Measurements from ENCODE around the gene PCDHGC3. TPM values are rescaled to one million over a fixed set of nuclear protein-coding genes. Genes with fewer than 3 reads are reported as not detected.

PCDHGC3 gene
- total and polyA plus RNA-seq, 9 of the 15 experiments (the other 6 are each of a cell fraction or from before 2014, with no cell fraction given), result 0.07 TPM; not detected in 8

DNA sequence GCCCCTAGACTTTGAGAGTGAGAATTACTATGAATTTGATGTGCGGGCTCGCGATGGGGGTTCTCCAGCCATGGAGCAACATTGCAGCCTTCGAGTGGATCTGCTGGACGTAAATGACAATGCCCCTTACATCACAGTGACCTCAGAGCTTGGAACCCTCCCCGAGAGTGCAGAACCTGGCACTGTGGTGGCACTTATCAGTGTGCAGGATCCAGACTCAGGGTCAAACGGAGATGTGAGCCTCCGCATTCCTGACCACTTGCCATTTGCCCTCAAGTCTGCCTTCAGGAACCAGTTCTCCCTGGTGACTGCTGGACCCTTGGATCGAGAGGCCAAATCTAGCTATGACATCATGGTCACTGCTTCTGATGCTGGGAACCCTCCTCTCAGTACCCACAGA, 10.3 kb downstream of the PCDHGC3 start:
- intact Hi-C loops (cut with micrococcal nuclease) (no loop called here), in situ Hi-C loops (cut with MboI) (no loop called here)
- Histone ChIP-seq H3K4me2 (ENCODE audit: insufficient read depth, low read length) (no peak overlapping the region), H3K4me1 (replicated peaks in 1 of 2; ENCODE audit: control insufficient read depth in 2 of 2, insufficient read depth in 2 of 2, low read length in 2 of 2) (peaks cover 0 to 6% of the 10 kb centered on the region in 2 experiments; a peak in 2 of 5 replicates), H3K27me3 (ENCODE audit: control insufficient read depth in 2 of 2, insufficient read depth in 2 of 2, low read length in 2 of 2) (peaks cover 61 to 67% of the 10 kb centered on the region in 2 experiments), H4K20me1 (replicated peaks; ENCODE audit: control insufficient read depth, insufficient read depth, low read length) (0 out of 2 replicates have a peak, but pooled peaks cover 5% of the 10 kb centered on the region), H3K79me2 (ENCODE audit: control insufficient read depth, insufficient read depth, low read length) (no peaks in the 10 kb centered on the region), H3K9ac (ENCODE audit: insufficient read depth in 1 of 2, low read depth in 2 of 2, low read length in 2 of 2) (no peak overlapping the region), H3K36me3 (ENCODE audit: control insufficient read depth, insufficient read depth, low read length) (no peaks in the 10 kb centered on the region), H3K9me1 (ENCODE audit: control insufficient read depth, insufficient read depth, low read length) (no peaks in the 10 kb centered on the region), H2AFZ (ENCODE audit: low read depth, low read length) (no peak overlapping the region), H3K4me3 (no peak overlapping the region), H3K27ac (ENCODE audit: extremely low read depth, low read depth, low read length) (no peak overlapping the region), H3K9me3 (replicated peaks; ENCODE audit: control insufficient read depth, insufficient read depth, low read depth, low read length) (no peaks in the 10 kb centered on the region)
- no peak for DNase-seq (ENCODE audit: extremely low read depth in 1 of 4, low spot score in 3 of 4)
- no TSS peak for BruUV-seq (replicated peaks)
- CTCF ChIA-PET (ENCODE audit: low intra/inter-chr PET ratio), result no interaction called here
- no peak for FAIRE-seq
- ATAC-seq, result no peak
- TF ChIP-seq SRSF7 (optimal IDR thresholded peaks at IDR 0.05; ENCODE audit: low read depth, low read length) (no peak), EHMT2 (IDR thresholded peaks at IDR 0.05) (no peak), HDAC2 (IDR thresholded peaks at IDR 0.05) (no peak), ZNF3 (CRISPR knock-in tag; IDR thresholded peaks at IDR 0.05) (no peak), ZSCAN32 (CRISPR knock-in tag; IDR thresholded peaks at IDR 0.05) (no peak), ZNF23 (CRISPR knock-in tag; IDR thresholded peaks at IDR 0.05) (no peak), MEF2A (IDR thresholded peaks at IDR 0.05; ENCODE audit: control insufficient read depth, low read depth, low read length) (no peak), MTA1 (IDR thresholded peaks at IDR 0.05; ENCODE audit: borderline replicate concordance) (no peak), CTBP1 (IDR thresholded peaks at IDR 0.05; ENCODE audit: borderline replicate concordance) (no peak), EGR1 (conservative IDR thresholded peaks at IDR 0.05) (no peak)
- TF ChIP-seq, protein P1, sequence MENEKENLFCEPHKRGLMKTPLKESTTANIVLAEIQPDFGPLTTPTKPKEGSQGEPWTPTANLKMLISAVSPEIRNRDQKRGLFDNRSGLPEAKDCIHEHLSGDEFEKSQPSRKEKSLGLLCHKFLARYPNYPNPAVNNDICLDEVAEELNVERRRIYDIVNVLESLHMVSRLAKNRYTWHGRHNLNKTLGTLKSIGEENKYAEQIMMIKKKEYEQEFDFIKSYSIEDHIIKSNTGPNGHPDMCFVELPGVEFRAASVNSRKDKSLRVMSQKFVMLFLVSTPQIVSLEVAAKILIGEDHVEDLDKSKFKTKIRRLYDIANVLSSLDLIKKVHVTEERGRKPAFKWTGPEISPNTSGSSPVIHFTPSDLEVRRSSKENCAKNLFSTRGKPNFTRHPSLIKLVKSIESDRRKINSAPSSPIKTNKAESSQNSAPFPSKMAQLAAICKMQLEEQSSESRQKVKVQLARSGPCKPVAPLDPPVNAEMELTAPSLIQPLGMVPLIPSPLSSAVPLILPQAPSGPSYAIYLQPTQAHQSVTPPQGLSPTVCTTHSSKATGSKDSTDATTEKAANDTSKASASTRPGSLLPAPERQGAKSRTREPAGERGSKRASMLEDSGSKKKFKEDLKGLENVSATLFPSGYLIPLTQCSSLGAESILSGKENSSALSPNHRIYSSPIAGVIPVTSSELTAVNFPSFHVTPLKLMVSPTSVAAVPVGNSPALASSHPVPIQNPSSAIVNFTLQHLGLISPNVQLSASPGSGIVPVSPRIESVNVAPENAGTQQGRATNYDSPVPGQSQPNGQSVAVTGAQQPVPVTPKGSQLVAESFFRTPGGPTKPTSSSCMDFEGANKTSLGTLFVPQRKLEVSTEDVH (IDR thresholded peaks at IDR 0.05; ENCODE audit: low read depth, partially characterized antibody), result no peak
- POLR2A ChIA-PET, result interaction anchor here (0.9 kb wide), 1 partner anchor 29 kb away, joined by 4 read pairs; no protein-coding TSS in a partner anchor
- 17% methylated on average over 9 of the region's 9 CpGs for WGBS (ENCODE audit: insufficient coverage, low coverage, missing lambda C conversion rate)
